Astrocyte (in vitro differentiated cells and primary cell): Measurements from ENCODE around the gene ASB4. TPM values are rescaled to one million over a fixed set of nuclear protein-coding genes. Genes with fewer than 3 reads are reported as not detected.

ENCODE experiments used
- DNase-seq: peaks from one replicate; pipeline ENCODE4 v3.0.0-alpha.2; 2010; ENCODE audit warnings: low read depth
- FAIRE-seq: peaks from 2 replicates; lab custom pipeline; 2011; peaks lifted over from hg19 to GRCh38; lab: Jason Lieb, UNC
- H2AFZ ChIP-seq: 2 replicates; pipeline ENCODE4 v1.6.0; 2012; ENCODE audit warnings: low read depth, low read length, inconsistent platforms
- H3K27ac ChIP-seq: 2 replicates; pipeline ENCODE4 v1.5.1; 2011; ENCODE audit warnings: low read depth, low read length, inconsistent platforms
- H3K27me3 ChIP-seq: 2 replicates; pipeline ENCODE4 v1.6.0; 2011; ENCODE audit warnings: low read length, inconsistent platforms; ENCODE audit not compliant: insufficient read depth
- H3K36me3 ChIP-seq: 2 replicates; pipeline ENCODE4 v1.5.1; 2011; ENCODE audit warnings: low read length, inconsistent platforms; ENCODE audit not compliant: insufficient read depth
- H3K4me1 ChIP-seq: 2 replicates; pipeline ENCODE4 v1.5.1; 2011; ENCODE audit warnings: low read length, inconsistent platforms; ENCODE audit not compliant: insufficient read depth
- H3K4me2 ChIP-seq: 2 replicates; pipeline ENCODE4 v1.6.0; 2012; ENCODE audit warnings: low read length, inconsistent platforms
- H3K4me3 ChIP-seq: 2 replicates; pipeline ENCODE4 v1.5.1; 2011; ENCODE audit warnings: low read depth, mild to moderate bottlenecking, low read length, inconsistent platforms; ENCODE audit not compliant: insufficient read depth
- H3K79me2 ChIP-seq: 2 replicates; pipeline ENCODE4 v1.6.0; 2012; ENCODE audit warnings: mild to moderate bottlenecking, low read length, inconsistent platforms; ENCODE audit not compliant: insufficient read depth
- H3K9ac ChIP-seq: 2 replicates; pipeline ENCODE4 v1.6.0; 2012; ENCODE audit warnings: mild to moderate bottlenecking, low read length, inconsistent platforms
- H3K9me3 ChIP-seq: 2 replicates; pipeline ENCODE4 v1.5.1; 2012; ENCODE audit warnings: low read depth, mild to moderate bottlenecking, low read length, inconsistent platforms; ENCODE audit not compliant: insufficient read depth
- H4K20me1 ChIP-seq: 2 replicates; pipeline ENCODE4 v1.6.0; 2012; ENCODE audit warnings: low read length, inconsistent platforms; ENCODE audit not compliant: insufficient read depth
- H3K27ac Mint-ChIP-seq: one replicate; pipeline ENCODE4 v1.8.0; 2021; ENCODE audit warnings: mild to moderate bottlenecking, mixed read lengths; ENCODE audit not compliant: unreplicated experiment
- H3K27me3 Mint-ChIP-seq: one replicate; pipeline ENCODE4 v1.8.0; 2021; ENCODE audit warnings: low read depth, mixed read lengths; ENCODE audit not compliant: unreplicated experiment
- H3K36me3 Mint-ChIP-seq: one replicate; pipeline ENCODE4 v1.8.0; 2021; ENCODE audit warnings: low read depth, mixed read lengths; ENCODE audit not compliant: unreplicated experiment
- H3K4me1 Mint-ChIP-seq: one replicate; pipeline ENCODE4 v1.8.0; 2021; ENCODE audit warnings: low read depth, mixed read lengths; ENCODE audit not compliant: unreplicated experiment
- H3K4me3 Mint-ChIP-seq: one replicate; pipeline ENCODE4 v1.8.0; 2021; ENCODE audit warnings: mild to moderate bottlenecking, moderate library complexity, mixed read lengths; ENCODE audit not compliant: unreplicated experiment
- H3K9me3 Mint-ChIP-seq: one replicate; pipeline ENCODE4 v1.8.0; 2021; ENCODE audit warnings: mild to moderate bottlenecking, mixed read lengths; ENCODE audit not compliant: unreplicated experiment
- EZH2 ChIP-seq: IDR thresholded peaks from 2 replicates; pipeline ENCODE4 v1.6.1; 2012; ENCODE audit warnings: mild to moderate bottlenecking, low read length, inconsistent platforms; ENCODE audit not compliant: insufficient read depth
- total RNA-seq: library from RNA; stranded (reverse); gene quantifications from 2 replicates; pipeline ENCODE4 v1.2.1, GENCODE V29; 2021
- TF ChIP-seq, protein P1 (sequence below): IDR thresholded peaks from 2 replicates; pipeline ENCODE4 v1.5.1; 2011; ENCODE audit warnings: low read depth, mild to moderate bottlenecking, inconsistent platforms, low read length, moderate library complexity; ENCODE audit not compliant: insufficient read depth

The ASB4 gene
- total RNA-seq, 1 donor from 2014 or later, result not detected

GRCh38 chr7:95467912-95468607 is 17.7 kb upstream of the ASB4 start:
- Mint-ChIP-seq H3K27ac (no peak overlapping the region), H3K9me3 (no peaks in the 10 kb centered on the region), H3K4me3 (no peak overlapping the region), H3K4me1 (peaks cover 33% of the 10 kb centered on the region), H3K36me3 (no peaks in the 10 kb centered on the region), H3K27me3 (no peaks in the 10 kb centered on the region)
- no peak for TF ChIP-seq EZH2
- TF ChIP-seq, protein P1, sequence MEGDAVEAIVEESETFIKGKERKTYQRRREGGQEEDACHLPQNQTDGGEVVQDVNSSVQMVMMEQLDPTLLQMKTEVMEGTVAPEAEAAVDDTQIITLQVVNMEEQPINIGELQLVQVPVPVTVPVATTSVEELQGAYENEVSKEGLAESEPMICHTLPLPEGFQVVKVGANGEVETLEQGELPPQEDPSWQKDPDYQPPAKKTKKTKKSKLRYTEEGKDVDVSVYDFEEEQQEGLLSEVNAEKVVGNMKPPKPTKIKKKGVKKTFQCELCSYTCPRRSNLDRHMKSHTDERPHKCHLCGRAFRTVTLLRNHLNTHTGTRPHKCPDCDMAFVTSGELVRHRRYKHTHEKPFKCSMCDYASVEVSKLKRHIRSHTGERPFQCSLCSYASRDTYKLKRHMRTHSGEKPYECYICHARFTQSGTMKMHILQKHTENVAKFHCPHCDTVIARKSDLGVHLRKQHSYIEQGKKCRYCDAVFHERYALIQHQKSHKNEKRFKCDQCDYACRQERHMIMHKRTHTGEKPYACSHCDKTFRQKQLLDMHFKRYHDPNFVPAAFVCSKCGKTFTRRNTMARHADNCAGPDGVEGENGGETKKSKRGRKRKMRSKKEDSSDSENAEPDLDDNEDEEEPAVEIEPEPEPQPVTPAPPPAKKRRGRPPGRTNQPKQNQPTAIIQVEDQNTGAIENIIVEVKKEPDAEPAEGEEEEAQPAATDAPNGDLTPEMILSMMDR, result no peak
- Histone ChIP-seq H3K36me3 (no peaks in the 10 kb centered on the region), H3K79me2 (no peaks in the 10 kb centered on the region), H3K4me2 (no peak overlapping the region), H2AFZ (no peak overlapping the region), H3K27ac (no peak overlapping the region), H3K27me3 (no peaks in the 10 kb centered on the region), H3K9ac (no peak overlapping the region), H3K4me3 (no peak overlapping the region), H3K9me3 (no peaks in the 10 kb centered on the region), H4K20me1 (no peaks in the 10 kb centered on the region), H3K4me1 (peaks cover 14% of the 10 kb centered on the region)
- DNase-seq, result no peak
- no peak for FAIRE-seq

- Mint-ChIP-seq H3K4me1 (peaks cover 34% of the 10 kb centered on the region), H3K27me3 (no peaks in the 10 kb centered on the region), H3K9me3 (no peaks in the 10 kb centered on the region), H3K4me3 (no peak overlapping the region), H3K36me3 (no peaks in the 10 kb centered on the region), H3K27ac (no peak overlapping the region)
- H3K4me1 ChIP-seq, result peaks cover 16% of the 10 kb centered on the region
- H3K4me3 ChIP-seq, result no peak overlapping the region
- no peak overlapping the region for H3K9ac ChIP-seq
- no peaks in the 10 kb centered on the region for H3K9me3 ChIP-seq
- no peaks in the 10 kb centered on the region for H3K79me2 ChIP-seq
- H2AFZ ChIP-seq, result no peak overlapping the region
- FAIRE-seq, result no peak
- H3K27me3 ChIP-seq, result no peaks in the 10 kb centered on the region
- H4K20me1 ChIP-seq, result no peaks in the 10 kb centered on the region
- no peaks in the 10 kb centered on the region for H3K36me3 ChIP-seq
- no peak overlapping the region for H3K27ac ChIP-seq
- no peak overlapping the region for H3K4me2 ChIP-seq
- no peak for TF ChIP-seq EZH2
- TF ChIP-seq, protein P1, result no peak
- DNase-seq, result no peak
Measured at GRCh38 chr7:95469187-95469586, 16.6 kb upstream of the ASB4 start.

DNA sequence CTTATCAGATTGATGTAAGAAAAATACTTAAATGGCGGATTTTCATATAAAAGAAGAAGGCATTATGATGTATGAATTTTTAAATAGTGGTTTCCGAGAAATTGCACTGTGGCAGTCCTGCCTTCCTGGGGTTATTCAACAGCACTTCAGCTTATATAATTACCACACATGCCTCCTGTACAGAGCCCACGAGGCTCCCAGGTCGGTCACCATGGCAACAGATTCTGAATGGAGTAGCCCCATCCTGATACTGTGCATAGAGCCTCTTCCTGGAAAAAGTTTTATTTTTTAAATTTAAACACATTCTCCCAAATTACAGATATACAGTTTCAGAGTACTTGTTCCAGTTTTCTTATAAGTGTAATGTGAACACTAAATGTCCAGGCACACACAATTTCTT is 15.9 kb upstream of the ASB4 start:
- FAIRE-seq, result no peak
- H3K9me3 Mint-ChIP-seq, result no peaks in the 10 kb centered on the region

More for the DNA sequence above, 15.9 kb upstream of the ASB4 start:
- no peak overlapping the region for H2AFZ ChIP-seq
- no peak overlapping the region for H3K4me3 Mint-ChIP-seq
- no peaks in the 10 kb centered on the region for H3K27me3 Mint-ChIP-seq
- no peak for DNase-seq
- no peak overlapping the region for H3K4me3 ChIP-seq
- no peaks in the 10 kb centered on the region for H3K9me3 ChIP-seq
- no peaks in the 10 kb centered on the region for H3K27me3 ChIP-seq
- no peak overlapping the region for H3K27ac ChIP-seq
- no peak for TF ChIP-seq EZH2
- TF ChIP-seq, protein P1, result no peak
- H3K36me3 ChIP-seq, result no peaks in the 10 kb centered on the region
- peak overlapping the region; percentile 90 for H3K27ac Mint-ChIP-seq
- H3K36me3 Mint-ChIP-seq, result no peaks in the 10 kb centered on the region
- H3K4me1 Mint-ChIP-seq, result peaks cover 34% of the 10 kb centered on the region
- no peaks in the 10 kb centered on the region for H4K20me1 ChIP-seq
- H3K4me1 ChIP-seq, result peaks cover 16% of the 10 kb centered on the region
- H3K9ac ChIP-seq, result no peak overlapping the region
- peak overlapping the region; percentile 63 for H3K4me2 ChIP-seq
- H3K79me2 ChIP-seq, result no peaks in the 10 kb centered on the region
